ENCODE data around the gene GCN1. TPM values are rescaled to one million over a fixed set of nuclear protein-coding genes. Genes with fewer than 3 reads are reported as not detected.

The GCN1 gene
- total and polyA plus RNA-seq, 10 of the 15 experiments (the other 5 are each of a cell fraction or from before 2014, with no cell fraction given): 10.8 to 150 (median 58.3) TPM

DNA sequence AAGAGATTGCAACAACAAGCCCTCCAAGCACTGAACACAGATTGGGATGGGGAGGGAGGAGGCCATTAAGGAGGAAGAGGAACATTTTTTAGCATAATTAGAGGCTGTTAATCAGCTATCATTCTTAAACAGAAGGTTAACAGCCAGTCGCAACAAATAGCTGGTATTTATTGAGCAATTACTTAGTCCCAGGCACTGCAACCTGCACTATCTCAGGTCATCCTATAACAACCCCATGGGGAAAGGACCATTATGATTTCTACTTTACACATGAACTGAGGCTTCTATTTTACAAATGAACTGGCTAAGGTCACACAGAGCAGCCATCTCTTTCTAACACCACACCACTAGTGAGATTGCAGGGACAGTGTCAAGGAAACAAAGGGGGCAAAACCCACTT is 88.4 kb downstream of the GCN1 start (continued):
- TF ChIP-seq SREBF1 (IDR thresholded peaks at IDR 0.05; ENCODE audit: low read length): no peak
- TF ChIP-seq, protein P1, sequence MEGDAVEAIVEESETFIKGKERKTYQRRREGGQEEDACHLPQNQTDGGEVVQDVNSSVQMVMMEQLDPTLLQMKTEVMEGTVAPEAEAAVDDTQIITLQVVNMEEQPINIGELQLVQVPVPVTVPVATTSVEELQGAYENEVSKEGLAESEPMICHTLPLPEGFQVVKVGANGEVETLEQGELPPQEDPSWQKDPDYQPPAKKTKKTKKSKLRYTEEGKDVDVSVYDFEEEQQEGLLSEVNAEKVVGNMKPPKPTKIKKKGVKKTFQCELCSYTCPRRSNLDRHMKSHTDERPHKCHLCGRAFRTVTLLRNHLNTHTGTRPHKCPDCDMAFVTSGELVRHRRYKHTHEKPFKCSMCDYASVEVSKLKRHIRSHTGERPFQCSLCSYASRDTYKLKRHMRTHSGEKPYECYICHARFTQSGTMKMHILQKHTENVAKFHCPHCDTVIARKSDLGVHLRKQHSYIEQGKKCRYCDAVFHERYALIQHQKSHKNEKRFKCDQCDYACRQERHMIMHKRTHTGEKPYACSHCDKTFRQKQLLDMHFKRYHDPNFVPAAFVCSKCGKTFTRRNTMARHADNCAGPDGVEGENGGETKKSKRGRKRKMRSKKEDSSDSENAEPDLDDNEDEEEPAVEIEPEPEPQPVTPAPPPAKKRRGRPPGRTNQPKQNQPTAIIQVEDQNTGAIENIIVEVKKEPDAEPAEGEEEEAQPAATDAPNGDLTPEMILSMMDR (IDR thresholded peaks at IDR 0.05 in 2 of 3, conservative IDR thresholded peaks at IDR 0.05 in 1 of 3; ENCODE audit: control insufficient read depth in 2 of 3, extremely low read depth in 1 of 3, insufficient read depth in 1 of 3, low read depth in 3 of 3, low read length in 3 of 3): no peak
- no peak for TF ChIP-seq NR2F1 (conservative IDR thresholded peaks at IDR 0.05)
- TF ChIP-seq RFX5 (IDR thresholded peaks at IDR 0.05; ENCODE audit: low read depth, low read length): no peak
- TF ChIP-seq, protein P2, sequence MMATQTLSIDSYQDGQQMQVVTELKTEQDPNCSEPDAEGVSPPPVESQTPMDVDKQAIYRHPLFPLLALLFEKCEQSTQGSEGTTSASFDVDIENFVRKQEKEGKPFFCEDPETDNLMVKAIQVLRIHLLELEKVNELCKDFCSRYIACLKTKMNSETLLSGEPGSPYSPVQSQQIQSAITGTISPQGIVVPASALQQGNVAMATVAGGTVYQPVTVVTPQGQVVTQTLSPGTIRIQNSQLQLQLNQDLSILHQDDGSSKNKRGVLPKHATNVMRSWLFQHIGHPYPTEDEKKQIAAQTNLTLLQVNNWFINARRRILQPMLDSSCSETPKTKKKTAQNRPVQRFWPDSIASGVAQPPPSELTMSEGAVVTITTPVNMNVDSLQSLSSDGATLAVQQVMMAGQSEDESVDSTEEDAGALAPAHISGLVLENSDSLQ (IDR thresholded peaks at IDR 0.05): no peak
- TF ChIP-seq YY1 (IDR thresholded peaks at IDR 0.05; ENCODE audit: low read depth, low read length): no peak
- no peak for TF ChIP-seq SP1 (IDR thresholded peaks at IDR 0.05; ENCODE audit: low read depth, low read length)
- no peak for TF ChIP-seq ASH2L (IDR thresholded peaks at IDR 0.05; ENCODE audit: borderline replicate concordance, low read depth)
- TF ChIP-seq CBX5 (IDR thresholded peaks at IDR 0.05; ENCODE audit: low read depth): no peak
- no peak for TF ChIP-seq IKZF2 (IDR thresholded peaks at IDR 0.05)
- TF ChIP-seq EGR1 (IDR thresholded peaks at IDR 0.05; ENCODE audit: borderline replicate concordance in 1 of 2, low read depth in 2 of 2, low read length in 2 of 2): no peak

DNA sequence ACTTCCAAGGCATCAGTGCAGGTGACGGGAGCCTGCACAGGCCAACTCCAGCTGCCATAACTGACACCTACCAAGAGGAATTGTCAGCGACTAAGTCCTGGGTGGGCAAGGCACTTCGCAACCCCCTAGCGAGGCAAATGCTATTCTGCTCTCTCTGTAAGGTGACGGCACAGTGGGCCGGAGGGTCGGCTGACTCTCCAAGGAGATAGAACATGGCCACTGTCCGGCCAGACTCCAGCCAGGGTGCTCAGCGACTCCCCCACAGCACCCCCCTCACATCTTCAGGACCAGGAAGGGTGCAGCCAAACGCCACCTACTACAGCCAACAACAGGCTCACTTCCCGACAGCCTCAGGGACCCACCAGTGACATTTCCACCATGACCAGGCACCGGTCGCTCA is 91.1 kb downstream of the GCN1 start:
- no peak for FAIRE-seq
- ChIA-PET SMC1A (ENCODE audit: uncharacterized antibody, unreplicated experiment) (no interaction called here), CTCF (interaction anchor here (0.6 to 1.0 kb wide), 2 partner anchors 16 to 430 kb away, joined by 3 read pairs; no protein-coding TSS in a partner anchor), RAD21 (ENCODE audit: unreplicated experiment) (interaction anchor here (1.2 kb wide), 1 partner anchor 16 kb away, joined by 3 read pairs; no protein-coding TSS in a partner anchor), POLR2A (interaction anchor here (1.6 kb wide), 1 partner anchor 13 kb away, joined by 3 read pairs; no protein-coding TSS in a partner anchor)
- BruUV-seq (replicated peaks): no TSS peak
- no peak for DNase-seq (ENCODE audit: low read depth, low spot score)
- no peaks in the 10 kb centered on the region; the same call in 1 of the 2 replicates for H4K20me1 ChIP-seq (ENCODE audit: control insufficient read depth, insufficient read depth)
- no peak overlapping the region for H3K4me2 ChIP-seq (ENCODE audit: control insufficient read depth, insufficient read depth)
- no peak overlapping the region for H3K4me3 ChIP-seq
- H3K79me2 ChIP-seq (ENCODE audit: control insufficient read depth, insufficient read depth, low read length): peaks cover 59% of the 10 kb centered on the region
- in situ Hi-C loops (cut with MboI): no loop called here
- no peaks in the 10 kb centered on the region for H3K27me3 ChIP-seq (replicated peaks in 1 of 2; ENCODE audit: control insufficient read depth in 2 of 2, insufficient read depth in 2 of 2, low read length in 1 of 2)
- H3K9ac ChIP-seq (ENCODE audit: control insufficient read depth, insufficient read depth, low read length): no peak overlapping the region
- intact Hi-C loops (cut with micrococcal nuclease; ENCODE audit: unreplicated experiment): no loop called here
- peaks cover 32 to 59% of the 10 kb centered on the region in 2 experiments for H3K36me3 ChIP-seq (ENCODE audit: control insufficient read depth in 2 of 2, insufficient read depth in 2 of 2, low read length in 1 of 2)
- no peak for ATAC-seq
- H3K9me3 ChIP-seq (replicated peaks; ENCODE audit: control insufficient read depth, insufficient read depth, low read length): no peaks in the 10 kb centered on the region
- no peak overlapping the region for H2AFZ ChIP-seq (ENCODE audit: control insufficient read depth, low read depth, low read length)
- H3K27ac ChIP-seq (ENCODE audit: control insufficient read depth, insufficient read depth): no peak overlapping the region
- WGBS (ENCODE audit: insufficient coverage, insufficient replicate concordance, low lambda C conversion rate, missing lambda C conversion rate): 95% methylated on average over 13 of the region's 13 CpGs
- peaks cover 16% of the 10 kb centered on the region for H3K4me1 ChIP-seq (ENCODE audit: control insufficient read depth, insufficient read depth, low read length)
- TF ChIP-seq, protein P3, sequence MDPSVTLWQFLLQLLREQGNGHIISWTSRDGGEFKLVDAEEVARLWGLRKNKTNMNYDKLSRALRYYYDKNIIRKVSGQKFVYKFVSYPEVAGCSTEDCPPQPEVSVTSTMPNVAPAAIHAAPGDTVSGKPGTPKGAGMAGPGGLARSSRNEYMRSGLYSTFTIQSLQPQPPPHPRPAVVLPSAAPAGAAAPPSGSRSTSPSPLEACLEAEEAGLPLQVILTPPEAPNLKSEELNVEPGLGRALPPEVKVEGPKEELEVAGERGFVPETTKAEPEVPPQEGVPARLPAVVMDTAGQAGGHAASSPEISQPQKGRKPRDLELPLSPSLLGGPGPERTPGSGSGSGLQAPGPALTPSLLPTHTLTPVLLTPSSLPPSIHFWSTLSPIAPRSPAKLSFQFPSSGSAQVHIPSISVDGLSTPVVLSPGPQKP (IDR thresholded peaks at IDR 0.05; ENCODE audit: low read depth, low read length): no peak
- TF ChIP-seq, protein P4, sequence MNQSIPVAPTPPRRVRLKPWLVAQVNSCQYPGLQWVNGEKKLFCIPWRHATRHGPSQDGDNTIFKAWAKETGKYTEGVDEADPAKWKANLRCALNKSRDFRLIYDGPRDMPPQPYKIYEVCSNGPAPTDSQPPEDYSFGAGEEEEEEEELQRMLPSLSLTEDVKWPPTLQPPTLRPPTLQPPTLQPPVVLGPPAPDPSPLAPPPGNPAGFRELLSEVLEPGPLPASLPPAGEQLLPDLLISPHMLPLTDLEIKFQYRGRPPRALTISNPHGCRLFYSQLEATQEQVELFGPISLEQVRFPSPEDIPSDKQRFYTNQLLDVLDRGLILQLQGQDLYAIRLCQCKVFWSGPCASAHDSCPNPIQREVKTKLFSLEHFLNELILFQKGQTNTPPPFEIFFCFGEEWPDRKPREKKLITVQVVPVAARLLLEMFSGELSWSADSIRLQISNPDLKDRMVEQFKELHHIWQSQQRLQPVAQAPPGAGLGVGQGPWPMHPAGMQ (IDR thresholded peaks at IDR 0.05; ENCODE audit: borderline replicate concordance): no peak
- TF ChIP-seq MEF2B (IDR thresholded peaks at IDR 0.05; ENCODE audit: partially characterized antibody, poor library complexity, severe bottlenecking) (no peak), ZNF622 (IDR thresholded peaks at IDR 0.05) (no peak), RUNX3 (IDR thresholded peaks at IDR 0.05; ENCODE audit: low read length) (no peak)
